ENCODE results near the gene PIR. TPM values are rescaled to one million over a fixed set of nuclear protein-coding genes. Genes with fewer than 3 reads are reported as not detected.

PIR gene
- total RNA-seq, 1 experiment from 2014 or later, result 27.5 TPM

DNA sequence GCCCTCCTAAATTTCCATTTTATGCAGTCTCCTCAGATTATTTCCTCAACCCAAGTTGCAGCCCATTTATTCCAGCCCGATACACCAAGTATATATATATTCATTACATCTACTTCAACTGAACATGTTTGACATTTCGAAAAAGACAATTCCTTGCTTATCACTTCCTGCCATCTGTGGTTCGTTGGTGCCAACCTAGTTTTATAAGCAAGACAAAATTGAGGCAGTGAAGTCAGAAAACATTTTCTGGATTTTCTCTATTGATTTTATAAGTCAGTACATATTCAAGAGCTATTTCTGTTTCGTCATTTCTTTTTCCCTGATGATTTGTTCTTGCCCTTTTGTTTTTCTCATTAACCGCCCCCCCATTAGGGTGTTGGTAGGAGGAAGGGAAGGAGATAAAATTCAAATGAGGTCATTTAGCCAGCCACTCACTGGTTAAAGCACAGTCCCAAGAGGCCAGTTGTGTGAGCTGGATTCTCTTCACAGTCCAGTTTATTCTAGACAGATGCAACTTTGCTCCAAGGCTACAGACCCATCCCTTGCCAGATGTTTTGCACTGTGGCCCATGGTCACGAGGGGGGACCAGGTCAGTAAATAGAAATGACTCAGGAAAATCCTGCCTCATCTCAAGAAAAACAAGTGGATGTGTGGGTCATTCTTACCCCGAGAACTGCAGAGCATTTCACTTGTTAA lies 88.6 kb downstream of the PIR start:
- RAD21 ChIA-PET (ENCODE audit: low non-redundant PET in 1 of 2, low total read pairs in 2 of 2, uncharacterized antibody in 2 of 2, unreplicated experiment in 2 of 2), result no interaction called here
- DNase-seq (ENCODE audit: low read depth, low spot score), result no peak
- intact Hi-C loops (cut with micrococcal nuclease), result no loop called here
- Histone ChIP-seq H4K20me1 (ENCODE audit: insufficient read depth) (no peaks in the 10 kb centered on the region), H3K4me1 (ENCODE audit: control insufficient read depth in 1 of 2, insufficient read depth in 2 of 2, low read length in 2 of 2) (no peaks in the 10 kb centered on the region), H3K4me2 (ENCODE audit: low read length) (no peak overlapping the region), H3K36me3 (ENCODE audit: control insufficient read depth in 1 of 2, insufficient read depth in 2 of 2, low read length in 2 of 2) (no peaks in the 10 kb centered on the region), H3K79me2 (ENCODE audit: insufficient read depth, low read length) (no peaks in the 10 kb centered on the region), H3K4me3 (replicated peaks in 1 of 2; ENCODE audit: low read depth in 1 of 2, low read length in 2 of 2) (no peak overlapping the region), H3K9ac (ENCODE audit: low read length) (no peak overlapping the region), H2AFZ (ENCODE audit: low read depth, low read length, poor library complexity, severe bottlenecking) (no peak overlapping the region), H3K9me3 (ENCODE audit: control insufficient read depth in 1 of 2, insufficient read depth in 1 of 2, low read depth in 1 of 2, low read length in 2 of 2) (no peaks in the 10 kb centered on the region), H3K27ac (ENCODE audit: low read depth, low read length) (no peak overlapping the region), H3K9me2 (ENCODE audit: insufficient read depth) (no peaks in the 10 kb centered on the region), H3K27me3 (ENCODE audit: insufficient read depth, low read length) (no peaks in the 10 kb centered on the region)
- POLR2A ChIA-PET, result no interaction called here
- BruUV-seq (replicated peaks), result no TSS peak
- no peak for TF ChIP-seq CBX3 (IDR thresholded peaks at IDR 0.05; ENCODE audit: low read depth)
- no peak for TF ChIP-seq SIN3A (IDR thresholded peaks at IDR 0.05; ENCODE audit: low read depth)
- TF ChIP-seq EZH2phosphoT487 (IDR thresholded peaks at IDR 0.05; ENCODE audit: borderline replicate concordance), result no peak
- no peak for TF ChIP-seq CEBPB (IDR thresholded peaks at IDR 0.05; ENCODE audit: low read depth)
- no peak for TF ChIP-seq ZFX (IDR thresholded peaks at IDR 0.05)
- no peak for TF ChIP-seq ELF1 (IDR thresholded peaks at IDR 0.05; ENCODE audit: borderline replicate concordance, low read depth)
- TF ChIP-seq, protein P1, sequence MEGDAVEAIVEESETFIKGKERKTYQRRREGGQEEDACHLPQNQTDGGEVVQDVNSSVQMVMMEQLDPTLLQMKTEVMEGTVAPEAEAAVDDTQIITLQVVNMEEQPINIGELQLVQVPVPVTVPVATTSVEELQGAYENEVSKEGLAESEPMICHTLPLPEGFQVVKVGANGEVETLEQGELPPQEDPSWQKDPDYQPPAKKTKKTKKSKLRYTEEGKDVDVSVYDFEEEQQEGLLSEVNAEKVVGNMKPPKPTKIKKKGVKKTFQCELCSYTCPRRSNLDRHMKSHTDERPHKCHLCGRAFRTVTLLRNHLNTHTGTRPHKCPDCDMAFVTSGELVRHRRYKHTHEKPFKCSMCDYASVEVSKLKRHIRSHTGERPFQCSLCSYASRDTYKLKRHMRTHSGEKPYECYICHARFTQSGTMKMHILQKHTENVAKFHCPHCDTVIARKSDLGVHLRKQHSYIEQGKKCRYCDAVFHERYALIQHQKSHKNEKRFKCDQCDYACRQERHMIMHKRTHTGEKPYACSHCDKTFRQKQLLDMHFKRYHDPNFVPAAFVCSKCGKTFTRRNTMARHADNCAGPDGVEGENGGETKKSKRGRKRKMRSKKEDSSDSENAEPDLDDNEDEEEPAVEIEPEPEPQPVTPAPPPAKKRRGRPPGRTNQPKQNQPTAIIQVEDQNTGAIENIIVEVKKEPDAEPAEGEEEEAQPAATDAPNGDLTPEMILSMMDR (IDR thresholded peaks at IDR 0.05 in 2 of 3, conservative IDR thresholded peaks at IDR 0.05 in 1 of 3; ENCODE audit: borderline replicate concordance in 1 of 3, insufficient read depth in 1 of 3, low read depth in 2 of 3, low read length in 2 of 3), result no peak
- no peak for TF ChIP-seq POLR2A (IDR thresholded peaks at IDR 0.05; ENCODE audit: borderline replicate concordance, extremely low read depth, insufficient read depth, insufficient read length)
- TF ChIP-seq TCF7L2 (IDR thresholded peaks at IDR 0.05; ENCODE audit: borderline replicate concordance, extremely low read depth, insufficient read depth, insufficient read length), result no peak
- TF ChIP-seq YY1 (IDR thresholded peaks at IDR 0.05; ENCODE audit: extremely low read depth, insufficient replicate concordance, low read depth, low read length), result no peak
- no peak for TF ChIP-seq FOSL1 (IDR thresholded peaks at IDR 0.05; ENCODE audit: low read depth)
- TF ChIP-seq EGR1 (IDR thresholded peaks at IDR 0.05; ENCODE audit: low read depth), result no peak
- TF ChIP-seq, protein P2, sequence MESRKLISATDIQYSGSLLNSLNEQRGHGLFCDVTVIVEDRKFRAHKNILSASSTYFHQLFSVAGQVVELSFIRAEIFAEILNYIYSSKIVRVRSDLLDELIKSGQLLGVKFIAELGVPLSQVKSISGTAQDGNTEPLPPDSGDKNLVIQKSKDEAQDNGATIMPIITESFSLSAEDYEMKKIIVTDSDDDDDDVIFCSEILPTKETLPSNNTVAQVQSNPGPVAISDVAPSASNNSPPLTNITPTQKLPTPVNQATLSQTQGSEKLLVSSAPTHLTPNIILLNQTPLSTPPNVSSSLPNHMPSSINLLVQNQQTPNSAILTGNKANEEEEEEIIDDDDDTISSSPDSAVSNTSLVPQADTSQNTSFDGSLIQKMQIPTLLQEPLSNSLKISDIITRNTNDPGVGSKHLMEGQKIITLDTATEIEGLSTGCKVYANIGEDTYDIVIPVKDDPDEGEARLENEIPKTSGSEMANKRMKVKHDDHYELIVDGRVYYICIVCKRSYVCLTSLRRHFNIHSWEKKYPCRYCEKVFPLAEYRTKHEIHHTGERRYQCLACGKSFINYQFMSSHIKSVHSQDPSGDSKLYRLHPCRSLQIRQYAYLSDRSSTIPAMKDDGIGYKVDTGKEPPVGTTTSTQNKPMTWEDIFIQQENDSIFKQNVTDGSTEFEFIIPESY (IDR thresholded peaks at IDR 0.05; ENCODE audit: extremely low read depth, insufficient replicate concordance, low read length), result no peak
- TF ChIP-seq, protein P3, sequence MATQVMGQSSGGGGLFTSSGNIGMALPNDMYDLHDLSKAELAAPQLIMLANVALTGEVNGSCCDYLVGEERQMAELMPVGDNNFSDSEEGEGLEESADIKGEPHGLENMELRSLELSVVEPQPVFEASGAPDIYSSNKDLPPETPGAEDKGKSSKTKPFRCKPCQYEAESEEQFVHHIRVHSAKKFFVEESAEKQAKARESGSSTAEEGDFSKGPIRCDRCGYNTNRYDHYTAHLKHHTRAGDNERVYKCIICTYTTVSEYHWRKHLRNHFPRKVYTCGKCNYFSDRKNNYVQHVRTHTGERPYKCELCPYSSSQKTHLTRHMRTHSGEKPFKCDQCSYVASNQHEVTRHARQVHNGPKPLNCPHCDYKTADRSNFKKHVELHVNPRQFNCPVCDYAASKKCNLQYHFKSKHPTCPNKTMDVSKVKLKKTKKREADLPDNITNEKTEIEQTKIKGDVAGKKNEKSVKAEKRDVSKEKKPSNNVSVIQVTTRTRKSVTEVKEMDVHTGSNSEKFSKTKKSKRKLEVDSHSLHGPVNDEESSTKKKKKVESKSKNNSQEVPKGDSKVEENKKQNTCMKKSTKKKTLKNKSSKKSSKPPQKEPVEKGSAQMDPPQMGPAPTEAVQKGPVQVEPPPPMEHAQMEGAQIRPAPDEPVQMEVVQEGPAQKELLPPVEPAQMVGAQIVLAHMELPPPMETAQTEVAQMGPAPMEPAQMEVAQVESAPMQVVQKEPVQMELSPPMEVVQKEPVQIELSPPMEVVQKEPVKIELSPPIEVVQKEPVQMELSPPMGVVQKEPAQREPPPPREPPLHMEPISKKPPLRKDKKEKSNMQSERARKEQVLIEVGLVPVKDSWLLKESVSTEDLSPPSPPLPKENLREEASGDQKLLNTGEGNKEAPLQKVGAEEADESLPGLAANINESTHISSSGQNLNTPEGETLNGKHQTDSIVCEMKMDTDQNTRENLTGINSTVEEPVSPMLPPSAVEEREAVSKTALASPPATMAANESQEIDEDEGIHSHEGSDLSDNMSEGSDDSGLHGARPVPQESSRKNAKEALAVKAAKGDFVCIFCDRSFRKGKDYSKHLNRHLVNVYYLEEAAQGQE (IDR thresholded peaks at IDR 0.05; ENCODE audit: low read depth), result no peak
- ATAC-seq, result no peak
- CTCF ChIA-PET, result no interaction called here

Measured in HCT116 (cell line).